WTC11 (cell line): ENCODE results near the gene CPNE5.

ENCODE experiments used
- CREB1 ChIP-seq: sonication (generic); formaldehyde crosslinking; IDR thresholded peaks from 2 replicates; pipeline ENCODE4 v1.8.0; 2023; ENCODE audit warnings: mild to moderate bottlenecking, missing genetic modification reagents
- CTCF ChIP-seq: fragments of 200-600 bp; IDR thresholded peaks from 2 replicates; pipeline ENCODE4 v1.8.0; 2022; ENCODE audit warnings: antibody characterized with exemption
- NR2C2 ChIP-seq: sonication (generic); formaldehyde crosslinking; IDR thresholded peaks from 2 replicates; pipeline ENCODE4 v1.8.0; 2022; ENCODE audit warnings: mild to moderate bottlenecking, missing genetic modification reagents
- SMAD4 ChIP-seq: sonication (generic); formaldehyde crosslinking; IDR thresholded peaks from 2 replicates; pipeline ENCODE4 v1.8.0; 2022; ENCODE audit warnings: mild to moderate bottlenecking, missing genetic modification reagents

- no peak for TF ChIP-seq SMAD4
- TF ChIP-seq CTCF, result no peak
- no peak for TF ChIP-seq NR2C2 (CRISPR knock-in tag)
- no peak for TF ChIP-seq CREB1 (CRISPR knock-in tag)
These were observed 48.2 kb downstream of the CPNE5 start for GRCh38 chr6:36791085-36791484.
